Neutrophil (primary cell): ENCODE results near the gene SORBS1.

Experiments
- H3K27ac ChIP-seq: fragments of 200-600 bp; sonication (generic); 2 replicates; pipeline ENCODE4 v1.5.1; 2016; ENCODE audit warnings: mild to moderate bottlenecking, moderate library complexity
- H3K27me3 ChIP-seq: fragments of 200-600 bp; sonication (generic); 2 replicates; pipeline ENCODE4 v1.6.0; 2016; ENCODE audit warnings: mild to moderate bottlenecking
- H3K36me3 ChIP-seq: fragments of 200-600 bp; sonication (generic); 2 replicates; pipeline ENCODE4 v1.5.1; 2017
- H3K4me1 ChIP-seq, 2 experiments: fragments of 200-600 bp in 1 of 2; sonication (generic) in 1 of 2; 1 replicate in 1 of 2; 2 replicates in 1 of 2; pipeline versions ENCODE4 v1.5.1 to v1.6.1; 2013 to 2016; ENCODE audit warnings: low read depth in 1 of 2, low read length in 1 of 2, mild to moderate bottlenecking in 1 of 2, moderate library complexity in 1 of 2; ENCODE audit not compliant: control insufficient read depth in 1 of 2, insufficient read depth in 1 of 2
- H3K4me3 ChIP-seq, 2 experiments: fragments of 200-600 bp in 1 of 2; sonication (generic) in 1 of 2; 1 replicate in 1 of 2; 2 replicates in 1 of 2; pipeline ENCODE4 v1.5.1; 2013 to 2016; ENCODE audit warnings: low read depth in 1 of 2, low read length in 1 of 2, mild to moderate bottlenecking in 1 of 2, moderate library complexity in 1 of 2
- H3K9me3 ChIP-seq: fragments of 200-600 bp; sonication (generic); 2 replicates; pipeline ENCODE4 v1.5.1; 2016
- CTCF ChIP-seq: fragments of 200-600 bp; sonication (generic); IDR thresholded peaks from 2 replicates; pipeline ENCODE4 v1.5.1; 2016; ENCODE audit warnings: antibody characterized with exemption

Gene SORBS1

GRCh38 chr10:95303535-95303934, 257.6 kb downstream of the SORBS1 start:
- H3K27ac ChIP-seq: no peak overlapping the region
- no peak for TF ChIP-seq CTCF
- H3K27me3 ChIP-seq: no peaks in the 10 kb centered on the region
- no peaks in the 10 kb centered on the region for H3K4me1 ChIP-seq
- no peaks in the 10 kb centered on the region for H3K36me3 ChIP-seq
- H3K4me3 ChIP-seq: no peak overlapping the region
- no peaks in the 10 kb centered on the region for H3K9me3 ChIP-seq

- TF ChIP-seq CTCF: no peak
- Histone ChIP-seq H3K4me3 (no peak overlapping the region), H3K4me1 (peaks cover 5% of the 10 kb centered on the region in 2 experiments), H3K9me3 (no peaks in the 10 kb centered on the region), H3K27me3 (peaks cover 20% of the 10 kb centered on the region), H3K27ac (no peak overlapping the region), H3K36me3 (no peaks in the 10 kb centered on the region)
These were observed 261.1 kb downstream of the SORBS1 start for GRCh38 chr10:95300022-95300539.

GRCh38 chr10:95297402-95297801, 263.8 kb downstream of the SORBS1 start:
- H3K36me3 ChIP-seq: no peaks in the 10 kb centered on the region
- H3K4me3 ChIP-seq: no peak overlapping the region
- TF ChIP-seq CTCF: no peak
- no peaks in the 10 kb centered on the region for H3K9me3 ChIP-seq
- H3K27ac ChIP-seq: no peak overlapping the region
- H3K27me3 ChIP-seq: peaks cover 47% of the 10 kb centered on the region
- H3K4me1 ChIP-seq: peaks cover 6 to 7% of the 10 kb centered on the region in 2 experiments

- Histone ChIP-seq H3K4me3 (no peak overlapping the region), H3K4me1 (peaks cover 6 to 7% of the 10 kb centered on the region in 2 experiments), H3K27me3 (peaks cover 53% of the 10 kb centered on the region), H3K27ac (no peak overlapping the region), H3K9me3 (no peaks in the 10 kb centered on the region), H3K36me3 (no peaks in the 10 kb centered on the region)
- no peak for TF ChIP-seq CTCF
These were observed 264.4 kb downstream of the SORBS1 start for GRCh38 chr10:95296764-95297163.

GRCh38 chr10:95295031-95295755, 266.0 kb downstream of the SORBS1 start:
- TF ChIP-seq CTCF: no peak
- H3K36me3 ChIP-seq: no peaks in the 10 kb centered on the region
- no peaks in the 10 kb centered on the region for H3K9me3 ChIP-seq
- no peak overlapping the region for H3K4me3 ChIP-seq
- H3K27me3 ChIP-seq: peaks cover 69% of the 10 kb centered on the region
- peaks cover 6 to 13% of the 10 kb centered on the region in 2 experiments for H3K4me1 ChIP-seq
- H3K27ac ChIP-seq: no peak overlapping the region
